Ammon's horn (tissue), 1 donor: ENCODE results near the gene NIN.
"Not testable (repeated sequence)": the region's sequence is repeated elsewhere in the genome, so short reads cannot be mapped to it uniquely, and the experiment has no call there.

Experiments used
- DNase-seq: peaks from one replicate; pipeline ENCODE4 v3.0.0-alpha.2; 2016; ENCODE audit warnings: low spot score

Gene NIN

GRCh38 chr14:50820786-50821509 lies 10.0 kb downstream of the NIN start:
- DNase-seq = no peak

GRCh38 chr14:50819303-50819702 lies 11.7 kb downstream of the NIN start:
- not testable (repeated sequence) for DNase-seq

GRCh38 chr14:50816395-50817047 lies 14.4 kb downstream of the NIN start:
- DNase-seq = no peak

DNA sequence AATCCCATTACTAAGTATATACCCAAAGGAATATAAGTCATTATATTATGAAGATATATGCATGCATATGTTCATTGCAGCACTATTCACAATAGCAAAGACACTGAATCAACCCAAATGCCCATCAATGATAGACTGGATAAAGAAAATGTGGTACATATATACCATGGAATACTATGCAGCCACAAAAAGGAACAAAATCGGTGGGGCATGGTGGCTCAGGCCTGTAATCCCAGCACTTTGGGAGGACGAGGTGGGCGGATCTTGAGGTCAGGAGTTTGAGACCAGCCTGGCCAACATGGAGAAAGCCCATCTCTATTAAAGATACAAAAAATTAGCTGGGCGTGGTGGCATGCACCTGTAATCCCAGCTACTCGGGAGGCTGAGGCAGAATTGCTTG lies 15.4 kb downstream of the NIN start:
- not testable (repeated sequence) for DNase-seq

GRCh38 chr14:50815058-50815457 lies 15.9 kb downstream of the NIN start:
- DNase-seq = not testable (repeated sequence)

DNA sequence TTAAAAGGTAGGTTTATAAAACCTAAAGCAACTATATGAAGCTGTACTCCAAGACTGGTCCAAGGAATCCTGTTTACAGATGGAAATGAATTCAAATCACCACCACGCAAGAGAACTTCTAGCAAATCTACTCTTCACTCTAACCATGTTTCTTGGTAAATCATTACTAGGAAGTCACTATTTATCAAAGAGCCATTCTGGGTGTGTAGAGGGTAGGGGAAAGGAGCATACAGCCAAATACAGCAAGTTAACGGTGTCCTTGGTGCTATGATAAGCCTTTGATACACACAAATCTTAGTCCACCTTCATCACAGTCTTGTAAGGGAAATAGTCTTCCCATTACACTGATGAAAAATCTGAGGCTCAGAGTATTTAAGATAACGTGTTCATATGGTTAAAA lies 16.8 kb downstream of the NIN start:
- DNase-seq = no peak

DNA sequence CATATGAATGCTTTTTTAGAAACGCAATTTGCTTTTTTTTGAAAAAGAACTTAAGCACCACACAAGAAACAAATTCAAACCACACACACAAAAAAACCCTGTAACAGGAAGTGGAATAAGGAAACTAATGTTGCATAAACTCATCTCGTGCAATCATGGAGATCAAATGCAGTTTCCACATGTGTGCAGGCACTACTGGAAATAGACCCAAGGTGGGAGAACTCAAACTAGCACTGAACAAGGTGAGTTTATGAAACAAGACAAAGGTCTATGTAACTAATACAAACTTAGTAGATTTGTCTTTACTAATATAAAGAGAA lies 17.5 kb downstream of the NIN start:
- DNase-seq = no peak

DNA sequence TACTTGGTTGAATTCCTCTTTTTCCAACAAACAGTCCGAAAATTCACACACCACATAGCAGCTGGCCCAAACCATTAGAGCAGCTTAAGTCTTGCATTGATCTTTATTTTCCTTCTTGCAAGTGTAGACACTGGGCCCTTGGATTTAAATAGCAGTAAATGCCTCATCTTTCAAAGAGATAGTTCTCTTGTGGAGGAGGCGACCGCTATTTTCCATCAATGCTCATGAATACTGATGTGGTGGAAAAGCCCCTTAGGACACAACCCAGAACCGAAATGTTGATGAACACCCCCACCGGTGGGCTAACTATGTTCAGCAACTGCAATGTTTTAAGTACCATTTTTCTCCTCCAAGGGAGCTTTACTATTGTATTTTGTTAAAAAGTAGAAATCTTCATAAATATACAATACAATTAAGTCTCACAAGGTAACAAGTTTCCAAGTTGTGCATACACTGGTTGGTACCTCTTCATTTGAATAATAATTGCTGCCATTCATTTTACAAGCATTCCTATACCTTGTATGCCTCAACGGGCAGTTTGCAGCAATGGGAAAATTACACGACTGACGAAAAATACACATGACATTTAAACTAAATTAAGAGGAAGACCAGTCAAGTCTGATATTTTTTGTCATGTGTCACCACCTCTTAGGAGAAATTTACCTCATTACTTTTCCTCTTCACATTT lies 18.0 kb downstream of the NIN start:
- DNase-seq = no peak

- DNase-seq = no peak
Observed at GRCh38 chr14:50812180-50812579, 18.8 kb downstream of the NIN start.

DNA sequence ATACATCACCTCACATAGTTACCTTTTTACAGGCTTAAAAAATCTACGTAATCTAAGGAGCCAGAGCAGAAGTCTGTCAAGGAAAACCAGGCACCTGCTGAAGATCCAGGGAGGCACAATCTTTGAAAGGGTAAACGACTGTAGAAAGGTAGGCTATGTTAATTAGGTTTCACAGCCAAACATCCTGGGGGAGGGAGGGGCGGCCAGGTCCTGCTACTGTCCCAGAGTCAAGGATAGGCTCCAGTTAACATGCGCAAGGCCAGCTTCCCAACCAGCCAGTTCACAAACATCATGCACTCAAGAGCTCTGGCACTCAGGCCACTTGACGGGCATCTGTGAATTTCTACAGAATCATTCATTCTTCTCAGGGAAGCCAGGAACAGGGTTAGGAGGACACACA lies 22.9 kb downstream of the NIN start:
- no peak for DNase-seq

DNA sequence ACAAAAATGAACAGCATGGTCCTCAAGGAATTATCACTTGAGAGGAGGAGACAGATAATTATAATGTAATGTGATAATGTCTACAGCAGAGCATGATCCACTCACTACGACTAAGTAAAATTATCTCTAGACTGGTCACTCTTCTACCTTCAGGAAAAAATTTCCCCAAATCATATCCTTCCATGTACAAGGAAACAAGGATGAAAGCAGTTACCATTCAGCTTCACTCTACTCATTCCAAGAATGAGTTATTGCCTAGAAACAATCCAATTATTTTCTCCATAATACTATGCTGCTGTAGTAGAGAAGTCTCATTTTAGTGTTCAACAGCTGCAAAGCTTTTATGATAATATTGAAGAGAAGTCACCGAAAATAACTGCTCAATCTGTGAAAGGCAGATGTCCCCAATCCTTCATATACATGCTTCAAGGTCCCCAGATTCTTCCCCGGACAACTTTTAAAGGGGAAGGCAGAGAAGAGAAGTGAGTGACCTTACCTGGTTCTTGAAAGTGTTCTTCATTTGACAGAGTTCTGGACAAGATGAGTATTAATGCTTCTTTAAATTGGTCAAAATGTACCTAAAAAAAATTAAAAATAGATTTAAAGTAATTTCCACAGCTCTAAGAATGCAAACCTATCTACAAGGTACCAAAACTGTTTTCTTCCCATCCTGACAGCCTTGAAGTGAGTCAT lies 24.6 kb downstream of the NIN start:
- no peak for DNase-seq

GRCh38 chr14:50805396-50805795 lies 25.6 kb downstream of the NIN start:
- no peak for DNase-seq

GRCh38 chr14:50804181-50804721 lies 26.7 kb downstream of the NIN start:
- DNase-seq = no peak

GRCh38 chr14:50801706-50802105 lies 29.3 kb downstream of the NIN start:
- no peak for DNase-seq

- no peak for DNase-seq
Observed at GRCh38 chr14:50800032-50800431, 30.9 kb downstream of the NIN start.

DNA sequence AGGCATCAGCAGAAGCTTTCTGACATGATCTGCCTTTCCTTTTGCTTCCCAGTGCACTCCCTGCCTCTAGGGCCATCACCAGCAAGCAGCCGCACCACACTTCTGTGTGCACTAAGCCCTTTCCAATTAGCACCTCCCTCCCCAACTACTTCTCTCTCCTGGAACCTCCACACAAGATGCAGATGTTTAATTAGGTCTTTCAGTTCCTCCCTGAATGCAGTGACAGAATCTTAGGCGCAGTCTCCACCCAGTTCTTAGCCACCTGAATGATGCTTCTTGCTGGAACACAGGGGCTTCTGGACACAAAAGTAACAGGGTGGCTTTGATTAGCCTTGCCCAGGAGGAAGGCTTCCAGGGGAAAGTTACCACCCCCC lies 32.9 kb downstream of the NIN start:
- DNase-seq = no peak

GRCh38 chr14:50797250-50798047 lies 33.5 kb downstream of the NIN start:
- DNase-seq = no peak

- no peak for DNase-seq
Observed at GRCh38 chr14:50796390-50796789, 34.6 kb downstream of the NIN start.

DNA sequence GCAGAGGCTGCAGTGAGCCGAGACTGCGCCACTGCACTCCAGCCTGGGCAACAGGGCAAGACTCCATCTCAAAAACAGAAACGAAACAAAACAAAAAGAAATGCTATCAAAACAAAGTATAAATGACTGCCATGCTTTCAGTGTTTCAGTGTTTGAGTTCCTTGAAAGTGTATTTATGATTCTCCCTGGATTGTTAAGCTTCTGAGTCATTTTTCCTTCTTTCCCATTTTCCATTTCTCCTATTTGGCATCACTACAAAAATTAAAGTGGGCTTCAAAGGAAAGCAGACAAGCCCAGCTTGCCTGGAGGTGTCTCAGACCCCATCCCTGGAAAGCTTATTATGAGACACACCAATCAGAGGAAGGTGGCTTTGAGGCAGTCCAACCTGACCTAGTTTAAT lies 35.1 kb downstream of the NIN start:
- no peak for DNase-seq

- DNase-seq = no peak
Observed at GRCh38 chr14:50795142-50795541, 35.8 kb downstream of the NIN start.

DNA sequence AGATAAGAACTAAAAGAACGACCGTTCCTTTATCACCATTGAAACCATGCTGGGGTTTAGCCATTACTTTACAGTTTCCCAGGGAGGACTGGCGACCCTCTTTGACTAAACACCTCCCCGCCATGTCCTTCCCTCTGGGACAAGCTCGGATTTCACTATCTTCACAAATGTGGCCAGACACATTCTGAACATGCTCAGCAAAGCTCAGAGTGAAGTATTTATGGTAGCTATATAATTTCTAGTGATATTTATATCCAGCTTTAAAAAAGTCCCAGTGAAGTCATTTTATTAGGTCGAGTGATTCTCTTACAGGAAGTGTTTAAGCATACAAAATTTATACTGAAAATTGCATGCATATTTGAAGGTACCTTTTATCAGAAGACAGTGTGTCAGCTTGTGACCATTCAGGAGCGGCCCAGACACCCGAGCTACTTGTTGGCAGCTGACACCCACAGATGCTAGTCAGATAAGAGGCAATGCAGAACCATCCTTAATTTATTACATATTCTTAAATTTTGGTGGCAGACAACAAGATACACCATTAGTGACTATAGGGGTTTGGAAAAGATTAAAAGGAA lies 36.8 kb downstream of the NIN start:
- no peak for DNase-seq
